ENCODE results near the gene HECTD4.

DNA sequence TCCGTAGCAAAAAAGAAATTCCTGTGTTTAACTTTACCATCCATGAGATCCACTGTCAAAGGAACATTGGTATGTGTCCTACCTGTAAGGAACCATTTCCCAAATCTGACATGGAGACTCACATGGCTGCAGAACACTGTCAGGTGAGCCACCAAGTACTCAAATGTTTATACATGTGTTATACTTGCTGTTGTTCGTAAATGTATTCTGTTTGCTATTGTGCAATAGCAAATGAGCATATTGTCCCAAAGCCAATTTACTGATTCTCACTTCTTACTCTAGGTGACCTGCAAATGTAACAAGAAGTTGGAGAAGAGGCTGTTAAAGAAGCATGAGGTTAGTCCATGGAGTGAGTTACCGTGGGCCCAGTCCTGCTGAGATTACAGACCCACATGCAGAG lies 247.5 kb downstream of the HECTD4 start:
- TF ChIP-seq, protein P1, sequence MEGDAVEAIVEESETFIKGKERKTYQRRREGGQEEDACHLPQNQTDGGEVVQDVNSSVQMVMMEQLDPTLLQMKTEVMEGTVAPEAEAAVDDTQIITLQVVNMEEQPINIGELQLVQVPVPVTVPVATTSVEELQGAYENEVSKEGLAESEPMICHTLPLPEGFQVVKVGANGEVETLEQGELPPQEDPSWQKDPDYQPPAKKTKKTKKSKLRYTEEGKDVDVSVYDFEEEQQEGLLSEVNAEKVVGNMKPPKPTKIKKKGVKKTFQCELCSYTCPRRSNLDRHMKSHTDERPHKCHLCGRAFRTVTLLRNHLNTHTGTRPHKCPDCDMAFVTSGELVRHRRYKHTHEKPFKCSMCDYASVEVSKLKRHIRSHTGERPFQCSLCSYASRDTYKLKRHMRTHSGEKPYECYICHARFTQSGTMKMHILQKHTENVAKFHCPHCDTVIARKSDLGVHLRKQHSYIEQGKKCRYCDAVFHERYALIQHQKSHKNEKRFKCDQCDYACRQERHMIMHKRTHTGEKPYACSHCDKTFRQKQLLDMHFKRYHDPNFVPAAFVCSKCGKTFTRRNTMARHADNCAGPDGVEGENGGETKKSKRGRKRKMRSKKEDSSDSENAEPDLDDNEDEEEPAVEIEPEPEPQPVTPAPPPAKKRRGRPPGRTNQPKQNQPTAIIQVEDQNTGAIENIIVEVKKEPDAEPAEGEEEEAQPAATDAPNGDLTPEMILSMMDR (conservative IDR thresholded peaks at IDR 0.05; ENCODE audit: low read length): no peak
- TF ChIP-seq EZH2phosphoT487 (IDR thresholded peaks at IDR 0.05; ENCODE audit: borderline replicate concordance, low read depth, low read length): no peak
